ENCODE measurements around the gene PSME3.

DNA sequence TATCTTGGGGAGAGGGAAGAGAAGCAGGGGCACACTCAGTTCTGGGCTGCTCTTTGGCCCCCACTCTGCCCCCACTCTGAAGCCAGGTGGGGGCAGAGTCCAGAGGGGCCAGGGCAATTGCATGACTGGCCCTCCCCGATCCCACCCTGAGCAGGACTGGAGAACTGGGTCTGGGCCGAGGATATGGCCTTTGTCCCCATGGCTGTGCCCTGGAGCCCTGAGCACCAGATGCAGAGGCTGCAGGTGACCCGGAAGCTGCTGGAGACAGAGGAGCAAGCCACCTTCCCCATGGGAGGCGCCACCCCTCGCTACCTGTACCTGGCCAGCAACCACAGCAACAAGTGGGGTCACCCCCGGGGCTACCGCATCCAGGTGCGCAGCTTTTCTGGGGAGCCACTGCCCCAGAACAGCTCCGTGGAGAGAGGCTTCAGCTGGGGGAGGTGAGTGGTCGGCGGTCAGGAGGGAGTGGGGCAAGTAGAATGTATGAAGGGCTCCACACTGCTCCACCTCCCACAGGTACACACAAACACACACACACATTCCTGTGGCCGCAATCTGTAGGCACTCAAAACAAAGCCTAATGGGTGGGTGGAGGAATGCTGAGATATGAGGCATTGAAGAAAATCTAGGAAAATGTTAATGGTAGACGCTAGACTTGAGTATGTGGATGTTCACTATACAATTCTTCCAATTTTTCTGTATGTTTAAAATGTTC is 39.2 kb downstream of the PSME3 start:
- TF ChIP-seq RAD21 (IDR thresholded peaks at IDR 0.05; ENCODE audit: low read depth) (no peak), POLR2AphosphoS5 (IDR thresholded peaks at IDR 0.05; ENCODE audit: low read depth, low read length) (no peak), POLR2A (IDR thresholded peaks at IDR 0.05; ENCODE audit: borderline replicate concordance, extremely low read depth, insufficient read depth, insufficient read length) (no peak), EZH2 (IDR thresholded peaks at IDR 0.05) (no peak), CTCF (IDR thresholded peaks at IDR 0.05 in 2 of 3, conservative IDR thresholded peaks at IDR 0.05 in 1 of 3; ENCODE audit: borderline replicate concordance in 1 of 3, insufficient read depth in 1 of 3, low read depth in 2 of 3, low read length in 2 of 3) (no peak), EZH2phosphoT487 (IDR thresholded peaks at IDR 0.05; ENCODE audit: borderline replicate concordance) (no peak), SRF (IDR thresholded peaks at IDR 0.05; ENCODE audit: low read depth) (no peak), YY1 (IDR thresholded peaks at IDR 0.05; ENCODE audit: extremely low read depth, insufficient replicate concordance, low read depth, low read length) (no peak), ZNF274 (IDR thresholded peaks at IDR 0.05; ENCODE audit: low read depth, low read length) (no peak), FOSL1 (IDR thresholded peaks at IDR 0.05; ENCODE audit: low read depth) (no peak)
- TF ChIP-seq, protein P1, sequence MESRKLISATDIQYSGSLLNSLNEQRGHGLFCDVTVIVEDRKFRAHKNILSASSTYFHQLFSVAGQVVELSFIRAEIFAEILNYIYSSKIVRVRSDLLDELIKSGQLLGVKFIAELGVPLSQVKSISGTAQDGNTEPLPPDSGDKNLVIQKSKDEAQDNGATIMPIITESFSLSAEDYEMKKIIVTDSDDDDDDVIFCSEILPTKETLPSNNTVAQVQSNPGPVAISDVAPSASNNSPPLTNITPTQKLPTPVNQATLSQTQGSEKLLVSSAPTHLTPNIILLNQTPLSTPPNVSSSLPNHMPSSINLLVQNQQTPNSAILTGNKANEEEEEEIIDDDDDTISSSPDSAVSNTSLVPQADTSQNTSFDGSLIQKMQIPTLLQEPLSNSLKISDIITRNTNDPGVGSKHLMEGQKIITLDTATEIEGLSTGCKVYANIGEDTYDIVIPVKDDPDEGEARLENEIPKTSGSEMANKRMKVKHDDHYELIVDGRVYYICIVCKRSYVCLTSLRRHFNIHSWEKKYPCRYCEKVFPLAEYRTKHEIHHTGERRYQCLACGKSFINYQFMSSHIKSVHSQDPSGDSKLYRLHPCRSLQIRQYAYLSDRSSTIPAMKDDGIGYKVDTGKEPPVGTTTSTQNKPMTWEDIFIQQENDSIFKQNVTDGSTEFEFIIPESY (IDR thresholded peaks at IDR 0.05; ENCODE audit: extremely low read depth, insufficient replicate concordance, low read length) = no peak
- TF ChIP-seq, protein P2, sequence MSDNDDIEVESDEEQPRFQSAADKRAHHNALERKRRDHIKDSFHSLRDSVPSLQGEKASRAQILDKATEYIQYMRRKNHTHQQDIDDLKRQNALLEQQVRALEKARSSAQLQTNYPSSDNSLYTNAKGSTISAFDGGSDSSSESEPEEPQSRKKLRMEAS (IDR thresholded peaks at IDR 0.05) = no peak
- TF ChIP-seq, protein P3, sequence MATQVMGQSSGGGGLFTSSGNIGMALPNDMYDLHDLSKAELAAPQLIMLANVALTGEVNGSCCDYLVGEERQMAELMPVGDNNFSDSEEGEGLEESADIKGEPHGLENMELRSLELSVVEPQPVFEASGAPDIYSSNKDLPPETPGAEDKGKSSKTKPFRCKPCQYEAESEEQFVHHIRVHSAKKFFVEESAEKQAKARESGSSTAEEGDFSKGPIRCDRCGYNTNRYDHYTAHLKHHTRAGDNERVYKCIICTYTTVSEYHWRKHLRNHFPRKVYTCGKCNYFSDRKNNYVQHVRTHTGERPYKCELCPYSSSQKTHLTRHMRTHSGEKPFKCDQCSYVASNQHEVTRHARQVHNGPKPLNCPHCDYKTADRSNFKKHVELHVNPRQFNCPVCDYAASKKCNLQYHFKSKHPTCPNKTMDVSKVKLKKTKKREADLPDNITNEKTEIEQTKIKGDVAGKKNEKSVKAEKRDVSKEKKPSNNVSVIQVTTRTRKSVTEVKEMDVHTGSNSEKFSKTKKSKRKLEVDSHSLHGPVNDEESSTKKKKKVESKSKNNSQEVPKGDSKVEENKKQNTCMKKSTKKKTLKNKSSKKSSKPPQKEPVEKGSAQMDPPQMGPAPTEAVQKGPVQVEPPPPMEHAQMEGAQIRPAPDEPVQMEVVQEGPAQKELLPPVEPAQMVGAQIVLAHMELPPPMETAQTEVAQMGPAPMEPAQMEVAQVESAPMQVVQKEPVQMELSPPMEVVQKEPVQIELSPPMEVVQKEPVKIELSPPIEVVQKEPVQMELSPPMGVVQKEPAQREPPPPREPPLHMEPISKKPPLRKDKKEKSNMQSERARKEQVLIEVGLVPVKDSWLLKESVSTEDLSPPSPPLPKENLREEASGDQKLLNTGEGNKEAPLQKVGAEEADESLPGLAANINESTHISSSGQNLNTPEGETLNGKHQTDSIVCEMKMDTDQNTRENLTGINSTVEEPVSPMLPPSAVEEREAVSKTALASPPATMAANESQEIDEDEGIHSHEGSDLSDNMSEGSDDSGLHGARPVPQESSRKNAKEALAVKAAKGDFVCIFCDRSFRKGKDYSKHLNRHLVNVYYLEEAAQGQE (IDR thresholded peaks at IDR 0.05; ENCODE audit: low read depth) = no peak
